Measurements from ENCODE around the gene AP2A2. TPM values are rescaled to one million over a fixed set of nuclear protein-coding genes. Genes with fewer than 3 reads are reported as not detected.

Gene AP2A2
- total RNA-seq, 4 donors from 2014 or later, result 33.6 to 76.6 (median 46.4) TPM

GRCh38 chr11:914747-915501, 10.7 kb upstream of the AP2A2 start:
- DNase-seq (ENCODE audit: low spot score in 2 of 2), result peak; percentile 64 to 93
- WGBS, 2 donors, result 64 to 69% methylated on average over 17 to 19 of the region's 21 CpGs
- intact Hi-C loops (cut with DNase I; ENCODE audit: low total_unique reads), result no loop called here
- TF ChIP-seq POLR2A (IDR thresholded peaks at IDR 0.05), result no peak
- no peak overlapping the region for H3K4me3 ChIP-seq (ENCODE audit: low read depth, poor library complexity, severe bottlenecking)

GRCh38 chr11:917426-917825, 8.2 kb upstream of the AP2A2 start:
- intact Hi-C loops (cut with DNase I; ENCODE audit: low total_unique reads), result no loop called here
- H3K4me3 ChIP-seq (ENCODE audit: low read depth, poor library complexity, severe bottlenecking), result no peak overlapping the region
- no peak for TF ChIP-seq CTCF (IDR thresholded peaks at IDR 0.05)
- TF ChIP-seq POLR2A (IDR thresholded peaks at IDR 0.05), result no peak
- 74 to 84% methylated on average over 7 to 8 of the region's 8 CpGs for WGBS, 2 donors
- DNase-seq (ENCODE audit: low spot score in 2 of 2), result no peak

- intact Hi-C loops (cut with DNase I; ENCODE audit: low total_unique reads), result no loop called here
- TF ChIP-seq CTCF (IDR thresholded peaks at IDR 0.05) (no peak), POLR2A (IDR thresholded peaks at IDR 0.05) (no peak)
- whole genome bisulfite sequencing, 2 donors, result 79 to 86% methylated on average over 8 to 13 of the region's 15 CpGs
Measured at GRCh38 chr11:921921-922678, 3.6 kb upstream of the AP2A2 start.

GRCh38 chr11:923691-924405, 1.8 kb upstream of the AP2A2 start:
- no peak for TF ChIP-seq CTCF (IDR thresholded peaks at IDR 0.05)
- TF ChIP-seq POLR2A (IDR thresholded peaks at IDR 0.05), result no peak
- intact Hi-C loops (cut with DNase I; ENCODE audit: low total_unique reads), result loop anchor here (1.0 kb wide), 1 partner anchor 124 kb away; no protein-coding TSS in a partner anchor
- 79 to 83% methylated on average over 19 of the region's 19 CpGs for WGBS, 2 donors
- no peak for DNase-seq (ENCODE audit: low spot score in 2 of 2)
- H3K4me3 ChIP-seq (ENCODE audit: low read depth, poor library complexity, severe bottlenecking), result no peak overlapping the region

More at GRCh38 chr11:921921-922678, 3.6 kb upstream of the AP2A2 start:
- H3K4me3 ChIP-seq (ENCODE audit: low read depth, poor library complexity, severe bottlenecking), result no peak overlapping the region
- no peak for DNase-seq (ENCODE audit: low spot score in 2 of 2)

- intact Hi-C loops (cut with DNase I; ENCODE audit: low total_unique reads), result loop anchor here (1.0 kb wide), 1 partner anchor 124 kb away; no protein-coding TSS in a partner anchor
- peak in 1 of 2 donors; percentile 92 for DNase-seq (ENCODE audit: low spot score in 2 of 2)
- no peak for TF ChIP-seq POLR2A (IDR thresholded peaks at IDR 0.05)
- TF ChIP-seq CTCF (IDR thresholded peaks at IDR 0.05), result no peak
- no peak overlapping the region for H3K4me3 ChIP-seq (ENCODE audit: low read depth, poor library complexity, severe bottlenecking)
- WGBS, 2 donors, result 34 to 70% methylated on average over 10 to 16 of the region's 18 CpGs
Measured at GRCh38 chr11:924406-925157, 1.1 kb upstream of the AP2A2 start.

Measured in lower leg skin (tissue), 4 donors.